ENCODE measurements around the gene CALHM2. TPM values are rescaled to one million over a fixed set of nuclear protein-coding genes. Genes with fewer than 3 reads are reported as not detected.
A peak's percentile ranks its signal among the peaks of the same experiment; 100 is the strongest.
"Not testable (repeated sequence)": the region's sequence is repeated elsewhere in the genome, so short reads cannot be mapped to it uniquely, and the experiment has no call there.

CALHM2 gene
- total RNA-seq, 1 experiment from 2014 or later, result not detected

GRCh38 chr10:103493916-103494877 is 42.0 kb upstream of the CALHM2 start:
- peak; percentile 64 for DNase-seq
- H3K9ac ChIP-seq (ENCODE audit: low read length), result peak overlapping the region; percentile 56
- no peaks in the 10 kb centered on the region for H3K79me2 ChIP-seq (ENCODE audit: low read length)
- peaks cover 5% of the 10 kb centered on the region; the same call in 1 of the 2 replicates for H4K20me1 ChIP-seq (ENCODE audit: insufficient read depth, low read depth, low read length)
- H3K27me3 ChIP-seq (ENCODE audit: low read length), result no peaks in the 10 kb centered on the region; the same call in 1 of the 2 replicates
- peak overlapping the region; percentile 82 for H3K4me2 ChIP-seq (ENCODE audit: low read depth, low read length, poor library complexity, severe bottlenecking)
- H2AFZ ChIP-seq (ENCODE audit: low read length), result peak overlapping the region; percentile 34; the same call in 1 of the 2 replicates
- H3K36me3 ChIP-seq (ENCODE audit: insufficient read depth, low read length), result no peaks in the 10 kb centered on the region
- no peaks in the 10 kb centered on the region for H3K9me2 ChIP-seq (replicated peaks; ENCODE audit: insufficient read depth, low read length)
- H3K4me1 ChIP-seq (ENCODE audit: low read length), result peaks cover 18% of the 10 kb centered on the region
- no peaks in the 10 kb centered on the region for H3K9me3 ChIP-seq (ENCODE audit: low read length)
- peak overlapping the region; percentile 70 for H3K4me3 ChIP-seq (ENCODE audit: low read length)
- H3K27ac ChIP-seq (ENCODE audit: low read length), result no peak overlapping the region

GRCh38 chr10:103493362-103493915 is 41.3 kb upstream of the CALHM2 start, which contains the start of gene NEURL1:
NEURL1 (plus strand) TSS chr10:103493705; CDS start chr10:103494388, 683 bp downstream.
- no peaks in the 10 kb centered on the region for H3K9me2 ChIP-seq (replicated peaks; ENCODE audit: insufficient read depth, low read length)
- DNase-seq, result peak; percentile 63
- peak within 1 kb of the TSS; percentile 82 for H3K4me2 ChIP-seq (ENCODE audit: low read depth, low read length, poor library complexity, severe bottlenecking)
- H3K27me3 ChIP-seq (ENCODE audit: low read length), result no peaks in the 10 kb centered on the region; the same call in 1 of the 2 replicates
- peak within 1 kb of the TSS; percentile 56 for H3K9ac ChIP-seq (ENCODE audit: low read length)
- peak within 1 kb of the TSS; percentile 70 for H3K4me3 ChIP-seq (ENCODE audit: low read length)
- H2AFZ ChIP-seq (ENCODE audit: low read length), result peak within 1 kb of the TSS; percentile 34; the same call in 1 of the 2 replicates
- H3K36me3 ChIP-seq (ENCODE audit: insufficient read depth, low read length), result no peaks in the 10 kb centered on the region
- peaks cover 18% of the 10 kb centered on the region for H3K4me1 ChIP-seq (ENCODE audit: low read length)
- H3K9me3 ChIP-seq (ENCODE audit: low read length), result no peaks in the 10 kb centered on the region
- no peaks in the 10 kb centered on the region for H3K79me2 ChIP-seq (ENCODE audit: low read length)
- peaks cover 5% of the 10 kb centered on the region; the same call in 1 of the 2 replicates for H4K20me1 ChIP-seq (ENCODE audit: insufficient read depth, low read depth, low read length)
- no peak within 1 kb of the TSS for H3K27ac ChIP-seq (ENCODE audit: low read length)

GRCh38 chr10:103492655-103493261 is 40.6 kb upstream of the CALHM2 start:
- peak overlapping the region; percentile 70; the same call in 1 of the 2 replicates for H3K4me3 ChIP-seq (ENCODE audit: low read length)

GRCh38 chr10:103491729-103492364 is 39.7 kb upstream of the CALHM2 start:
- peaks cover 18% of the 10 kb centered on the region for H3K4me1 ChIP-seq (ENCODE audit: low read length)
- H3K4me2 ChIP-seq (ENCODE audit: low read depth, low read length, poor library complexity, severe bottlenecking), result no peak overlapping the region
- H3K9me3 ChIP-seq (ENCODE audit: low read length), result no peaks in the 10 kb centered on the region
- no peak overlapping the region for H3K9ac ChIP-seq (ENCODE audit: low read length)
- no peak overlapping the region for H2AFZ ChIP-seq (ENCODE audit: low read length)
- H3K4me3 ChIP-seq (ENCODE audit: low read length), result no peak overlapping the region
- no peak overlapping the region for H3K27ac ChIP-seq (ENCODE audit: low read length)
- H3K27me3 ChIP-seq (ENCODE audit: low read length), result no peaks in the 10 kb centered on the region; the same call in 1 of the 2 replicates
- H3K79me2 ChIP-seq (ENCODE audit: low read length), result no peaks in the 10 kb centered on the region
- no peaks in the 10 kb centered on the region for H3K36me3 ChIP-seq (ENCODE audit: insufficient read depth, low read length)
- H4K20me1 ChIP-seq (ENCODE audit: insufficient read depth, low read depth, low read length), result no peaks in the 10 kb centered on the region; the same call in 1 of the 2 replicates
- no peaks in the 10 kb centered on the region for H3K9me2 ChIP-seq (replicated peaks; ENCODE audit: insufficient read depth, low read length)
- no peak for DNase-seq

More at GRCh38 chr10:103492655-103493261, 40.6 kb upstream of the CALHM2 start:
- peaks cover 18% of the 10 kb centered on the region for H3K4me1 ChIP-seq (ENCODE audit: low read length)
- no peaks in the 10 kb centered on the region for H3K9me2 ChIP-seq (replicated peaks; ENCODE audit: insufficient read depth, low read length)
- no peak overlapping the region for H2AFZ ChIP-seq (ENCODE audit: low read length)
- H4K20me1 ChIP-seq (ENCODE audit: insufficient read depth, low read depth, low read length), result peaks cover 5% of the 10 kb centered on the region; the same call in 1 of the 2 replicates
- H3K9ac ChIP-seq (ENCODE audit: low read length), result no peak overlapping the region
- H3K4me2 ChIP-seq (ENCODE audit: low read depth, low read length, poor library complexity, severe bottlenecking), result peak overlapping the region; percentile 82
- H3K27me3 ChIP-seq (ENCODE audit: low read length), result no peaks in the 10 kb centered on the region; the same call in 1 of the 2 replicates
- H3K36me3 ChIP-seq (ENCODE audit: insufficient read depth, low read length), result no peaks in the 10 kb centered on the region
- H3K79me2 ChIP-seq (ENCODE audit: low read length), result no peaks in the 10 kb centered on the region
- DNase-seq, result no peak
- H3K9me3 ChIP-seq (ENCODE audit: low read length), result no peaks in the 10 kb centered on the region
- no peak overlapping the region for H3K27ac ChIP-seq (ENCODE audit: low read length)

- H3K36me3 ChIP-seq (ENCODE audit: insufficient read depth, low read length), result no peaks in the 10 kb centered on the region
- H3K79me2 ChIP-seq (ENCODE audit: low read length), result no peaks in the 10 kb centered on the region
- no peak overlapping the region for H3K9ac ChIP-seq (ENCODE audit: low read length)
- H2AFZ ChIP-seq (ENCODE audit: low read length), result no peak overlapping the region
- DNase-seq, result no peak
- no peaks in the 10 kb centered on the region for H3K9me2 ChIP-seq (replicated peaks; ENCODE audit: insufficient read depth, low read length)
- H3K27ac ChIP-seq (ENCODE audit: low read length), result no peak overlapping the region
- H3K4me2 ChIP-seq (ENCODE audit: low read depth, low read length, poor library complexity, severe bottlenecking), result no peak overlapping the region
- H4K20me1 ChIP-seq (ENCODE audit: insufficient read depth, low read depth, low read length), result no peaks in the 10 kb centered on the region; the same call in 1 of the 2 replicates
- no peaks in the 10 kb centered on the region; the same call in 1 of the 2 replicates for H3K27me3 ChIP-seq (ENCODE audit: low read length)
- no peak overlapping the region for H3K4me3 ChIP-seq (ENCODE audit: low read length)
- peaks cover 18% of the 10 kb centered on the region for H3K4me1 ChIP-seq (ENCODE audit: low read length)
- no peaks in the 10 kb centered on the region for H3K9me3 ChIP-seq (ENCODE audit: low read length)
Observed at GRCh38 chr10:103490986-103491314, 38.8 kb upstream of the CALHM2 start.

GRCh38 chr10:103487410-103487708 is 35.2 kb upstream of the CALHM2 start:
- Histone ChIP-seq H3K79me2 (ENCODE audit: low read length) (no peaks in the 10 kb centered on the region), H3K9me3 (ENCODE audit: low read length) (no peaks in the 10 kb centered on the region), H3K36me3 (ENCODE audit: insufficient read depth, low read length) (no peaks in the 10 kb centered on the region), H3K27ac (ENCODE audit: low read length) (no peak overlapping the region), H4K20me1 (ENCODE audit: insufficient read depth, low read depth, low read length) (no peaks in the 10 kb centered on the region), H3K4me3 (ENCODE audit: low read length) (no peak overlapping the region), H3K4me1 (ENCODE audit: low read length) (peaks cover 9% of the 10 kb centered on the region), H3K4me2 (ENCODE audit: low read depth, low read length, poor library complexity, severe bottlenecking) (no peak overlapping the region), H3K27me3 (ENCODE audit: low read length) (no peaks in the 10 kb centered on the region), H3K9ac (ENCODE audit: low read length) (no peak overlapping the region), H2AFZ (ENCODE audit: low read length) (no peak overlapping the region), H3K9me2 (replicated peaks; ENCODE audit: insufficient read depth, low read length) (no peaks in the 10 kb centered on the region)
- DNase-seq, result no peak

GRCh38 chr10:103486635-103487409 is 34.7 kb upstream of the CALHM2 start:
- not testable (repeated sequence) for H3K79me2 ChIP-seq (ENCODE audit: low read length); H3K9ac ChIP-seq (ENCODE audit: low read length); H4K20me1 ChIP-seq (ENCODE audit: insufficient read depth, low read depth, low read length); DNase-seq; H2AFZ ChIP-seq (ENCODE audit: low read length); H3K27me3 ChIP-seq (ENCODE audit: low read length); H3K36me3 ChIP-seq (ENCODE audit: insufficient read depth, low read length); H3K9me3 ChIP-seq (ENCODE audit: low read length); H3K4me1 ChIP-seq (ENCODE audit: low read length); H3K9me2 ChIP-seq (replicated peaks; ENCODE audit: insufficient read depth, low read length); H3K4me3 ChIP-seq (ENCODE audit: low read length); H3K27ac ChIP-seq (ENCODE audit: low read length); H3K4me2 ChIP-seq (ENCODE audit: low read depth, low read length, poor library complexity, severe bottlenecking)

Measured in Karpas-422 (cell line).